GM12878 (cell line): Measurements from ENCODE around the gene INPP5D. TPM values are rescaled to one million over a fixed set of nuclear protein-coding genes. Genes with fewer than 3 reads are reported as not detected.

Experiments
- ATAC-seq: fragments of 200-7000 bp; cut with Tn5 transposase; 3 replicates; pipeline ENCODE4 v1.9.1; 2020; ENCODE audit warnings: mild to moderate bottlenecking, moderate library complexity
- BruUV-seq: library from RNA; stranded (reverse); fragments of 400-500 nt; replicated peaks from 2 replicates; lab custom pipeline; 2021; lab: Mats Ljungman, UMichigan
- CTCF ChIA-PET: fragments of 300-600 bp; sonication (Branson Sonifier 250); formaldehyde crosslinking; extraction: SDS; loops from one replicate; lab custom pipeline; 2021; ENCODE audit warnings: inconsistent platforms; lab: Yijun Ruan, JAX
- POLR2A ChIA-PET: fragments of 350-600 bp; formaldehyde crosslinking; extraction: SDS; loops from one replicate; lab custom pipeline; 2021; ENCODE audit warnings: inconsistent platforms; lab: Charles Lee
- RAD21 ChIA-PET: fragments of 300-600 bp; sonication (Branson Sonifier 250); formaldehyde crosslinking; loops from one replicate; lab custom pipeline; 2023; ENCODE audit warnings: antibody characterized with exemption; ENCODE audit not compliant: unreplicated experiment; lab: Charles Lee
- SMC1A ChIA-PET: fragments of 300-600 bp; sonication (Branson Sonifier 250); formaldehyde crosslinking; loops from one replicate; lab custom pipeline; 2023; ENCODE audit not compliant: unreplicated experiment, uncharacterized antibody; lab: Charles Lee
- DNase-seq: peaks from one replicate; pipeline ENCODE4 v3.0.0-alpha.2; 2011; ENCODE audit warnings: low read depth, low spot score
- FAIRE-seq: peaks from 3 replicates; lab custom pipeline; 2011; peaks lifted over from hg19 to GRCh38; lab: Jason Lieb, UNC
- H2AFZ ChIP-seq: 2 replicates; pipeline ENCODE4 v1.6.0; 2011; ENCODE audit warnings: low read depth, low read length, control low read depth; ENCODE audit not compliant: control insufficient read depth
- H3K27ac ChIP-seq: 2 replicates; pipeline ENCODE4 v1.5.1; 2011; ENCODE audit warnings: control low read depth; ENCODE audit not compliant: control insufficient read depth, insufficient read depth
- H3K27me3 ChIP-seq, 2 experiments: replicated peaks in 1 of 2; 2 replicates each; pipeline versions ENCODE4 v1.6.0 to v1.6.1; 2011; ENCODE audit warnings: low read length in 1 of 2; ENCODE audit not compliant: control insufficient read depth in 2 of 2, insufficient read depth in 2 of 2
- H3K36me3 ChIP-seq, 2 experiments: 2 replicates each; pipeline ENCODE4 v1.5.1; 2011; ENCODE audit warnings: low read length in 1 of 2; ENCODE audit not compliant: control insufficient read depth in 2 of 2, insufficient read depth in 2 of 2
- H3K4me1 ChIP-seq: 2 replicates; pipeline ENCODE4 v1.6.1; 2011; ENCODE audit warnings: mild to moderate bottlenecking, low read length, moderate library complexity, mixed read lengths; ENCODE audit not compliant: control insufficient read depth, insufficient read depth
- H3K4me2 ChIP-seq: 2 replicates; pipeline ENCODE4 v1.6.0; 2011; ENCODE audit warnings: control low read depth; ENCODE audit not compliant: control insufficient read depth, insufficient read depth
- H3K4me3 ChIP-seq: fragments of 200-600 bp; sonication (generic); 2 replicates; pipeline ENCODE4 v1.5.1; 2016
- H3K79me2 ChIP-seq: 2 replicates; pipeline ENCODE4 v1.6.0; 2011; ENCODE audit warnings: low read length; ENCODE audit not compliant: control insufficient read depth, insufficient read depth
- H3K9ac ChIP-seq: 2 replicates; pipeline ENCODE4 v1.8.0; 2011; ENCODE audit warnings: low read length, control low read depth, mixed read lengths; ENCODE audit not compliant: control insufficient read depth, insufficient read depth
- H3K9me3 ChIP-seq: replicated peaks from 3 replicates; pipeline ENCODE4 v1.5.1; 2011; ENCODE audit warnings: mild to moderate bottlenecking, low read length; ENCODE audit not compliant: control insufficient read depth, insufficient read depth
- H4K20me1 ChIP-seq: 2 replicates; pipeline ENCODE4 v1.6.0; 2011; ENCODE audit not compliant: control insufficient read depth, insufficient read depth
- BRCA1 ChIP-seq: IDR thresholded peaks from 2 replicates; pipeline ENCODE4 v1.6.1; 2011; ENCODE audit warnings: low read depth, low read length, improper control_type of control experiment
- CEBPZ ChIP-seq: fragments of 150-350 bp; IDR thresholded peaks from 2 replicates; pipeline ENCODE4 v1.6.1; 2016; ENCODE audit warnings: low read depth, low read length
- CHD4 ChIP-seq: fragments of 200-600 bp; sonication (generic); IDR thresholded peaks from 2 replicates; pipeline ENCODE4 v1.6.1; 2016; ENCODE audit warnings: mild to moderate bottlenecking
- CUX1 ChIP-seq: IDR thresholded peaks from 2 replicates; pipeline ENCODE4 v1.6.1; 2012; ENCODE audit warnings: improper control_type of control experiment, low read depth, low read length; ENCODE audit not compliant: insufficient replicate concordance
- EP300 ChIP-seq, 2 experiments: fragments of 150-350 bp in 1 of 2; IDR thresholded peaks; 2 replicates each; pipeline ENCODE4 v1.6.1; 2011 to 2012; ENCODE audit warnings: low read depth in 2 of 2, low read length in 2 of 2, borderline replicate concordance in 1 of 2, improper control_type of control experiment in 1 of 2, inconsistent platforms in 1 of 2; ENCODE audit not compliant: control insufficient read depth in 1 of 2
- ESRRA ChIP-seq: IDR thresholded peaks from 2 replicates; pipeline ENCODE4 v1.6.1; 2012; ENCODE audit warnings: mild to moderate bottlenecking, low read length, improper control_type of control experiment
- IKZF2 ChIP-seq, 2 experiments: fragments of 450-650 bp; IDR thresholded peaks; 2 replicates each; pipeline ENCODE4 v1.6.1; 2017; ENCODE audit warnings: mild to moderate bottlenecking in 2 of 2, moderate library complexity in 2 of 2
- MTA3 ChIP-seq: IDR thresholded peaks from 2 replicates; pipeline ENCODE4 v1.6.1; 2012; ENCODE audit warnings: low read length, inconsistent platforms, borderline replicate concordance
- SUPT20H ChIP-seq: IDR thresholded peaks from 2 replicates; pipeline ENCODE4 v1.6.1; 2011; ENCODE audit warnings: low read depth, mild to moderate bottlenecking, low read length, moderate library complexity, borderline replicate concordance; ENCODE audit not compliant: control insufficient read depth
- TARDBP ChIP-seq: IDR thresholded peaks from 2 replicates; pipeline ENCODE4 v1.6.1; 2016; ENCODE audit warnings: borderline replicate concordance
- TCF3 ChIP-seq: IDR thresholded peaks from 2 replicates; pipeline ENCODE4 v1.6.1; 2012; ENCODE audit warnings: low read depth, mild to moderate bottlenecking, low read length, borderline replicate concordance; ENCODE audit not compliant: insufficient read depth
- USF2 ChIP-seq: IDR thresholded peaks from 2 replicates; pipeline ENCODE4 v1.6.1; 2011; ENCODE audit warnings: low read depth, low read length, improper control_type of control experiment, borderline replicate concordance
- ZSCAN29 ChIP-seq: fragments of 450-650 bp; IDR thresholded peaks from 2 replicates; pipeline ENCODE4 v1.6.1; 2017; ENCODE audit warnings: mild to moderate bottlenecking, moderate library complexity
- ZZZ3 ChIP-seq: IDR thresholded peaks from 2 replicates; pipeline ENCODE4 v1.6.1; 2011; ENCODE audit warnings: low read depth; ENCODE audit not compliant: control insufficient read depth, insufficient read length
- WGBS: methylation state at CpG from one replicate; pipeline ENCODE4 v1.1.6; 2016; ENCODE audit warnings: low lambda C conversion rate; ENCODE audit not compliant: insufficient replicate concordance, insufficient coverage; ENCODE audit errors: missing lambda C conversion rate; 5-methylcytosine and 5-hydroxymethylcytosine counted together
- in situ Hi-C: fragments of 300-500 bp; cut with MboI; formaldehyde crosslinking; loops from 9 replicates; pipeline ENCODE4 v1.14.3; 2018; ENCODE audit warnings: mixed read lengths
- intact Hi-C: fragments of 100-400 bp; cut with micrococcal nuclease; formaldehyde crosslinking; loops from one replicate; pipeline ENCODE4 v1.14.2; 2022; ENCODE audit not compliant: unreplicated experiment
- polyA plus RNA-seq, 11 experiments: library from polyadenylated mRNA; depleted of rRNA in 4 of 11; unstranded in 6 of 11; stranded (reverse) in 5 of 11; fragments of >200 nt; fragmentation: Nextera tagmentation in 4 of 11; fragmentation: Illumina TruSeq in 1 of 11; extraction: Ambion mirVana in 4 of 11; extraction: Trizol in 1 of 11; gene quantifications; 1 replicate in 1 of 11; 2 replicates in 10 of 11; pipeline versions ENCODE4 v1.2.1 to v1.2.3, GENCODE V29; 2011 to 2016; ENCODE audit warnings: inconsistent platforms in 2 of 11, missing spikeins in 2 of 11, low read depth in 1 of 11
- total RNA-seq, 4 experiments: library from RNA; depleted of rRNA in 3 of 4; stranded (reverse); fragments of >200 nt in 3 of 4; fragmentation: Illumina TruSeq in 1 of 4; extraction: Trizol in 1 of 4; gene quantifications; 2 replicates each; pipeline versions ENCODE4 v1.2.1 to v1.2.3, GENCODE V29; 2013 to 2021

INPP5D gene
- total and polyA plus RNA-seq, 10 of the 15 experiments (the other 5 are each of a cell fraction or from before 2014, with no cell fraction given), result 11.8 to 139 (median 88.8) TPM

GRCh38 chr2:233040571-233040970 lies 19.6 kb upstream of the INPP5D start:
- no peak for ATAC-seq
- SMC1A ChIA-PET, result no interaction called here
- in situ Hi-C loops (no loop called here), intact Hi-C loops (no loop called here)
- DNase-seq, result no peak
- H4K20me1 ChIP-seq, result no peaks in the 10 kb centered on the region; the same call in 1 of the 2 replicates
- TF ChIP-seq CUX1 (no peak), ZZZ3 (no peak), CEBPZ (no peak), BRCA1 (no peak), USF2 (no peak), ZSCAN29 (no peak), EP300 (IDR thresholded peaks at IDR 0.05; ENCODE audit: borderline replicate concordance in 1 of 2, control insufficient read depth in 1 of 2, low read depth in 2 of 2, low read length in 2 of 2) (no peak), MTA3 (no peak), IKZF2 (IDR thresholded peaks at IDR 0.05) (no peak), ESRRA (no peak), TCF3 (no peak), TARDBP (no peak), SUPT20H (no peak), CHD4 (no peak)
- WGBS, result 45% methylated on average over 4 of the region's 4 CpGs
- no peak overlapping the region for H3K4me2 ChIP-seq
- CTCF ChIA-PET, result interaction anchor here (1.7 kb wide), 2 partner anchors 13 to 57 kb away, joined by 3 to 7 read pairs; no protein-coding TSS in a partner anchor
- RAD21 ChIA-PET, result interaction anchor here (0.6 kb wide), 1 partner anchor 83 kb away, joined by 3 read pairs; no protein-coding TSS in a partner anchor
- H3K27ac ChIP-seq, result no peak overlapping the region
- POLR2A ChIA-PET, result no interaction called here
- H3K9ac ChIP-seq, result no peak overlapping the region
- no peaks in the 10 kb centered on the region for H3K4me1 ChIP-seq
- H3K9me3 ChIP-seq, result peaks cover 1% of the 10 kb centered on the region; the same call in 1 of the 3 replicates
- H3K27me3 ChIP-seq, result no peaks in the 10 kb centered on the region; a peak in 2 of 4 replicates
- H3K79me2 ChIP-seq, result no peaks in the 10 kb centered on the region
- no peak overlapping the region for H3K4me3 ChIP-seq
- H2AFZ ChIP-seq, result no peak overlapping the region
- no TSS peak for BruUV-seq
- FAIRE-seq, result no peak
- H3K36me3 ChIP-seq, result no peaks in the 10 kb centered on the region
